ENCODE results near the gene CARD14.

The CARD14 gene

DNA sequence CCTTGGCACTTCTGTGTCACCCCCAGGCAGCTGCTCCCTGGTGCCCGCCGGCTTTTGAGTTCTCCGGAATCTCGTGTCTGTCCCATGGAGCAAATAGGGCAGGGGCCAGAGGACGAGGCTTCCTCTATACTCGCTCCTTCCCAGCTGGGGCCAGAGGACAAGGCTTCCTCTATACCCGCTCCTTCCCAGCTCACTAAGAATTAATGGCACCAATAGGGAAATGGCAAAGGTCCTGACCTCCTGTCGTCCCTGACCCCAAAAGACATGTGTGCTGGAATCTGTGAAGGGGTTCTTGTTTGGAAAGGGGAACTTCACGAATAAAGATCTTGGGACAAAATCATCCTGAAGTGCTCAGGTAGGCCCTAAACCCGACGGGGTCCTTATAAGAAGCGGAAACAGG, 42.7 kb downstream of the CARD14 start:
- no peak for TF ChIP-seq FOXP2 (optimal IDR thresholded peaks at IDR 0.05; ENCODE audit: borderline replicate concordance, extremely low read depth, extremely low read length, insufficient read depth)
- TF ChIP-seq, protein P1, sequence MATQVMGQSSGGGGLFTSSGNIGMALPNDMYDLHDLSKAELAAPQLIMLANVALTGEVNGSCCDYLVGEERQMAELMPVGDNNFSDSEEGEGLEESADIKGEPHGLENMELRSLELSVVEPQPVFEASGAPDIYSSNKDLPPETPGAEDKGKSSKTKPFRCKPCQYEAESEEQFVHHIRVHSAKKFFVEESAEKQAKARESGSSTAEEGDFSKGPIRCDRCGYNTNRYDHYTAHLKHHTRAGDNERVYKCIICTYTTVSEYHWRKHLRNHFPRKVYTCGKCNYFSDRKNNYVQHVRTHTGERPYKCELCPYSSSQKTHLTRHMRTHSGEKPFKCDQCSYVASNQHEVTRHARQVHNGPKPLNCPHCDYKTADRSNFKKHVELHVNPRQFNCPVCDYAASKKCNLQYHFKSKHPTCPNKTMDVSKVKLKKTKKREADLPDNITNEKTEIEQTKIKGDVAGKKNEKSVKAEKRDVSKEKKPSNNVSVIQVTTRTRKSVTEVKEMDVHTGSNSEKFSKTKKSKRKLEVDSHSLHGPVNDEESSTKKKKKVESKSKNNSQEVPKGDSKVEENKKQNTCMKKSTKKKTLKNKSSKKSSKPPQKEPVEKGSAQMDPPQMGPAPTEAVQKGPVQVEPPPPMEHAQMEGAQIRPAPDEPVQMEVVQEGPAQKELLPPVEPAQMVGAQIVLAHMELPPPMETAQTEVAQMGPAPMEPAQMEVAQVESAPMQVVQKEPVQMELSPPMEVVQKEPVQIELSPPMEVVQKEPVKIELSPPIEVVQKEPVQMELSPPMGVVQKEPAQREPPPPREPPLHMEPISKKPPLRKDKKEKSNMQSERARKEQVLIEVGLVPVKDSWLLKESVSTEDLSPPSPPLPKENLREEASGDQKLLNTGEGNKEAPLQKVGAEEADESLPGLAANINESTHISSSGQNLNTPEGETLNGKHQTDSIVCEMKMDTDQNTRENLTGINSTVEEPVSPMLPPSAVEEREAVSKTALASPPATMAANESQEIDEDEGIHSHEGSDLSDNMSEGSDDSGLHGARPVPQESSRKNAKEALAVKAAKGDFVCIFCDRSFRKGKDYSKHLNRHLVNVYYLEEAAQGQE (IDR thresholded peaks at IDR 0.05; ENCODE audit: insufficient read depth in 1 of 2, low read depth in 2 of 2, low read length in 2 of 2) = no peak
- no peak for TF ChIP-seq SIN3A (IDR thresholded peaks at IDR 0.05; ENCODE audit: borderline replicate concordance, insufficient read depth, low read length)

DNA sequence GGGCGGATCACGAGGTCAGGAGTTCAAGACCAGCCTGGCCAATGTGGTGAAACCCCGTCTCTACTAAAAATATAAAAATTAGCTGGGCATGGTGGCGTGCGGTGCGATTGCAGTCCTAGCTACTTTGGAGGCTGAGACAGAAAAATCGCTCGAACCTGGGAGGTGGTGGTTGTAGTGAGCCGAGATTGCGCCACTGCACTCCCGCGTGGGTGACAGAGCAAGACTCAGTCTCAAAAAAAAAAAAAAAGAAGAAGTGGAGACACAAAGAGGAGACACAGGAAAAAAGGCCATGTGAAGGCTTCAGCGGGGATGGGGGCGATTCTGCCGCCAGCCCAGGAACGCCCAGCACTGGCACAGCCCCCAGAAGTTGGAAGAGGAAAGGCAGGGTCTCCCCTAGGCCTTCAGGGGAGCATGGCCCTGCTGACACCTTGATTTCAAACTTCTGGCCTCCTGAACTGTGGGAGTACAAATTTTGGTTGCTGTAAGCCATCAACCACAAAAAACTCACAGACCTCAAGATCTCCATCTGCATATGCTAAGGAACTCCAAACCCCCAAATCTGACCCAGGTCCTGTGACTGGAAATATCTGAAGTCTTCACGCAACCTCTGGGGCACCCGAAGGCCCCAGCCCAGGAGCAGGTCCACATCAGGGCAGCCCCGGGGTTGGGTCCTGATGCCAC, 43.3 kb downstream of the CARD14 start:
- TF ChIP-seq FOXP2 (optimal IDR thresholded peaks at IDR 0.05; ENCODE audit: borderline replicate concordance, extremely low read depth, extremely low read length, insufficient read depth) (no peak), SIN3A (IDR thresholded peaks at IDR 0.05; ENCODE audit: borderline replicate concordance, insufficient read depth, low read length) (no peak)

DNA sequence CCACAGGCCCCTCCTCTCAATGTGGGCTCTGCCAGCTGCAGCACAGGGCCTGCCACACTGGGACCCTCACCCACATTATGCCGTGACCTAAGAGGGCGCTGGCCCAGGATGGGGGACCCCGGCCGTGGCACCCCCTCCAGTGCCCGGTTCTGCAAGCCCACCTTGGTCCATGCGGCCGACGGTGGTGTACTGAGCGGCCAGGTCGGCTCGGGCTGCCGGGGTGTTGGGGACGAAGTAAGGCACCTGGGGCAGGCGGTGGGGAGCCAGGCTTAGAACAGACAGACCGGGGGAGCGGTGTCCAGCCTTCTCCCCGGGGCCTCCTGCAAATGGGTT, 43.8 kb downstream of the CARD14 start:
- TF ChIP-seq FOXP2 (optimal IDR thresholded peaks at IDR 0.05; ENCODE audit: borderline replicate concordance, extremely low read depth, extremely low read length, insufficient read depth) (no peak), SIN3A (IDR thresholded peaks at IDR 0.05; ENCODE audit: borderline replicate concordance, insufficient read depth, low read length) (no peak), POLR2AphosphoS5 (IDR thresholded peaks at IDR 0.05; ENCODE audit: low read depth, low read length) (no peak), TAF1 (IDR thresholded peaks at IDR 0.05; ENCODE audit: borderline replicate concordance, insufficient read depth, low read length) (no peak)
- TF ChIP-seq, protein P1 (IDR thresholded peaks at IDR 0.05; ENCODE audit: insufficient read depth in 1 of 2, low read depth in 2 of 2, low read length in 2 of 2) = no peak

DNA sequence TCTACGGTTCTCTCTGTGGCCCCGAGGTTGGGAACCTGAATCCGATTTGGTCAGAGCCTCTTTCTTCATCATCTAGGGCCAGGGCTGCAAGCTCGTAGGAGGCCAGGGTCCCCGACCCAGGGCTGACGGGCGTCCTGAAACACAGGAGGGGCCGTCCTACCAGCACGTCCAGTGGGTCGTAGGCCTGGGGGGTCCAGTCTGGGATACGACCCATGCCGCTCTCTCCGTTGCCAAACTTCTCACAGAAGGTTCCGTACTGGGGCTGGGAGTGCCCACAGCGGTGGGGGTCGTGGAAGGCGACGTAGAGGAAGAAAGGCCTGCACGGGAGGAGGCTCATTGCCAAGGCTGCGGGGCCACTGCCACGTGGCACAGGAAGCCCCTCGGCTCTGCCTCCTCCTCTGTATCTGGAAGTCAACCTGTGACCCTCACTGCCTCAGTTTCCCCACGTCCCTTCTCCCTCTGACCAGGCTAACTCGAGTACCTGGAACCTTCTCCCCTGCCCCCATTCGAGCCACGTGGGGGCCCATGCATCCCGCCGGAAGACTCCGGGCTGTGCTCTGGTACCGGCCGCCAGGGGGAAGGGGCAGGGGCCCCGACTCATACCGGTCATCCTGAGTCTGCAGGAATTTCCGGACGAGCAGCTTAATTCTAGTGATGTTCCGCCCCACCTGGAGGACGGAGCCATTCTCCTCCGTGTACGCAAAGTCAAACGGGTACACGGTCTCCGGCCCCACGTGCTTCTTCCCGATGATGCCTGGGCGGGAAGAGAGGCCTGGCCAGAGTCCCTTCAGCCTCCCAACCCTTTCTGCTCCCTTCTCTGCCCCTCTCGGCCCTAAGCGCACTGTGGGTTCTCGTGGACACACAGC, 44.4 kb downstream of the CARD14 start:
- TF ChIP-seq SIN3A (IDR thresholded peaks at IDR 0.05; ENCODE audit: borderline replicate concordance, insufficient read depth, low read length) (no peak), FOXP2 (optimal IDR thresholded peaks at IDR 0.05; ENCODE audit: borderline replicate concordance, extremely low read depth, extremely low read length, insufficient read depth) (no peak), TAF1 (IDR thresholded peaks at IDR 0.05; ENCODE audit: borderline replicate concordance, insufficient read depth, low read length) (no peak), POLR2AphosphoS5 (IDR thresholded peaks at IDR 0.05; ENCODE audit: low read depth, low read length) (no peak)
- TF ChIP-seq, protein P1 (IDR thresholded peaks at IDR 0.05; ENCODE audit: insufficient read depth in 1 of 2, low read depth in 2 of 2, low read length in 2 of 2) = no peak

DNA sequence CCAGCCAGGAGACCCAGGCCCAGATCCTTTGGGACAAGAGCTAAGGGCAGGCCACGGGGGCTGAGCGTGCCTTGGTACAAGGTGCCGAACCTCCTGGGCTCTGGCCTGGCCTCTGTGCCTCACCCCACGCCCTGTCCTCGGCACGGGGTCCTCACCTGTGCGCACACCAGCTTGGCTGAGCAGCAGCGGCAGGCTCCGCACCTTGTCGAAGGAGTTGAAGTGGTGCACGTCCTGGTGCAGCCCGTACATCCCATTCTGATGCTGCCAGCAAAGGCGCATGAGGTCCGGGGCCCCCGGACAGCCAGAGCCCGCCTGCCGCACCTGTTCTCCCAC, 45.0 kb downstream of the CARD14 start:
- no peak for TF ChIP-seq FOXP2 (optimal IDR thresholded peaks at IDR 0.05; ENCODE audit: borderline replicate concordance, extremely low read depth, extremely low read length, insufficient read depth)
- TF ChIP-seq TAF1 (IDR thresholded peaks at IDR 0.05; ENCODE audit: borderline replicate concordance, insufficient read depth, low read length) = no peak
- no peak for TF ChIP-seq SIN3A (IDR thresholded peaks at IDR 0.05; ENCODE audit: borderline replicate concordance, insufficient read depth, low read length)
- TF ChIP-seq, protein P1 (IDR thresholded peaks at IDR 0.05; ENCODE audit: insufficient read depth in 1 of 2, low read depth in 2 of 2, low read length in 2 of 2) = no peak
- no peak for TF ChIP-seq POLR2AphosphoS5 (IDR thresholded peaks at IDR 0.05; ENCODE audit: low read depth, low read length)
